Hematopoietic multipotent progenitor cell treated with erythropoietin and hydrocortisone succinate and interleukin-3 and kit ligand, for 15 days (in vitro differentiated cells): ENCODE measurements around the gene AMMECR1.
A peak's percentile ranks its signal among the peaks of the same experiment; 100 is the strongest.

Experiments used
- DNase-seq: peaks from one replicate; pipeline ENCODE4 v3.0.0-alpha.2; 2015; ENCODE audit warnings: low spot score

The AMMECR1 gene

GRCh38 chrX:110311437-110312230 lies 6.3 kb downstream of the AMMECR1 start:
- DNase-seq, result no peak

- DNase-seq, result peak; percentile 45
Measured at GRCh38 chrX:110310896-110311295, 7.0 kb downstream of the AMMECR1 start.

GRCh38 chrX:110310000-110310790 lies 7.7 kb downstream of the AMMECR1 start:
- no peak for DNase-seq

- no peak for DNase-seq
Measured at GRCh38 chrX:110308220-110308619, 9.7 kb downstream of the AMMECR1 start.

GRCh38 chrX:110304884-110305283 lies 13.0 kb downstream of the AMMECR1 start:
- no peak for DNase-seq

- DNase-seq, result no peak
Measured at GRCh38 chrX:110304371-110304770, 13.5 kb downstream of the AMMECR1 start.

GRCh38 chrX:110302975-110303374 lies 14.9 kb downstream of the AMMECR1 start:
- DNase-seq, result no peak

- no peak for DNase-seq
Measured at GRCh38 chrX:110301194-110301593, 16.7 kb downstream of the AMMECR1 start.

- DNase-seq, result peak; percentile 43
Measured at GRCh38 chrX:110294087-110294486, 23.8 kb downstream of the AMMECR1 start.

GRCh38 chrX:110293658-110294057 lies 24.2 kb downstream of the AMMECR1 start:
- no peak for DNase-seq

GRCh38 chrX:110287605-110288004 lies 30.3 kb downstream of the AMMECR1 start:
- no peak for DNase-seq

GRCh38 chrX:110286106-110286505 lies 31.8 kb downstream of the AMMECR1 start:
- DNase-seq, result no peak

- DNase-seq, result no peak
Measured at GRCh38 chrX:110284159-110284558, 33.7 kb downstream of the AMMECR1 start.

GRCh38 chrX:110282922-110283321 lies 35.0 kb downstream of the AMMECR1 start:
- no peak for DNase-seq

- no peak for DNase-seq
Measured at GRCh38 chrX:110281377-110281776, 36.5 kb downstream of the AMMECR1 start.

- DNase-seq, result no peak
Measured at GRCh38 chrX:110280954-110281353, 36.9 kb downstream of the AMMECR1 start.

GRCh38 chrX:110277609-110278008 lies 40.3 kb downstream of the AMMECR1 start:
- no peak for DNase-seq

- DNase-seq, result no peak
Measured at GRCh38 chrX:110276778-110277177, 41.1 kb downstream of the AMMECR1 start.

GRCh38 chrX:110268886-110269285 lies 49.0 kb downstream of the AMMECR1 start:
- no peak for DNase-seq

- DNase-seq, result no peak
Measured at GRCh38 chrX:110268395-110268794, 49.5 kb downstream of the AMMECR1 start.

GRCh38 chrX:110267874-110268273 lies 50.0 kb downstream of the AMMECR1 start:
- DNase-seq, result no peak

GRCh38 chrX:110265661-110266060 lies 52.2 kb downstream of the AMMECR1 start:
- no peak for DNase-seq

- DNase-seq, result no peak
Measured at GRCh38 chrX:110259117-110259516, 58.8 kb downstream of the AMMECR1 start.
